Hippocampal formation (tissue), 2 donors: Measurements from ENCODE around the gene RNF223.
"Not testable (repeated sequence)": the region's sequence is repeated elsewhere in the genome, so short reads cannot be mapped to it uniquely, and the experiment has no call there.

Experiments
- DNase-seq, 2 donors: peaks; one replicate each; lab custom pipeline; 2025; lab: John Stamatoyannopoulos, UW

Gene RNF223

DNA sequence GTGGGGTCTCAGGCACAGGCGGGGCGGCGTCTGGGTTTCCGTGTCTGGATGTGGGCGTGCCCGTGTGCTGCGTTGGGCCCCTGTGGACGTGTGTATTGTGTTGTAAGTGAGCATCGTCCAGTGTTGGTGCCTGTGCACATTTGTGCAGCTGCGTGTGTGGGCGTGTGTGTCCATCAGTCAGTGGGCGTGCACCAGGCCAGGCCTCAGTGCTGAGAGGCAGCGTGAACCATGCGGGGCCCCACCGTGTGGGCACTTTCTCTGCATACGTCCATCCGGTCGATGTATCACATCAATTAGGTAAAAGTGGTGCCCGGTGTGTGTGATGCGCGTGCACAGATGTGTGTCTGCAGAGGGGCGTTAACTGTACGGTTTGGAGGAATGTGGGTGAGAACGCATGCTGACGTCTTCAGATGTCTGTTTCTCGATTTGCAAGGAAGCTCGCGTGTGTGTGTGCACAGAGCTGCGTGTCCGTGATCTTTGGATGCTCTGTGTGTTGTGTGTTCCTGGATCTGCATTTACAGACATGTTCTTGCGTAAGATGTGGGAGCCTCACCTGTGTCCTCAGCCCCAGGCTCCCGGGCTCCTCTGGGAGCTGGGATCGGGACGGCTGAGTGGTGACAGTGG lies 29.5 kb downstream of the RNF223 start:
- no peak for DNase-seq

DNA sequence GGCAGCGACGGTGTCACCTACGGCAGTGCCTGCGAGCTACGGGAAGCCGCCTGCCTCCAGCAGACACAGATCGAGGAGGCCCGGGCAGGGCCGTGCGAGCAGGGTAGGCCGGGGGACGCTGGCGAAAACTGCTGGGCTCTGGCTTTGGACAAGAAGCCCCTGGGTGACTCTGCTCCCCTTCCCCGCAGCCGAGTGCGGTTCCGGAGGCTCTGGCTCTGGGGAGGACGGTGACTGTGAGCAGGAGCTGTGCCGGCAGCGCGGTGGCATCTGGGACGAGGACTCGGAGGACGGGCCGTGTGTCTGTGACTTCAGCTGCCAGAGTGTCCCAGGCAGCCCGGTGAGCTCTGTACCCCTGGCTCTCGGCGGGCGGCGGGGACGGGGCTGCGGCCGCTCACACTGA lies 30.2 kb downstream of the RNF223 start:
- DNase-seq = no peak

DNA sequence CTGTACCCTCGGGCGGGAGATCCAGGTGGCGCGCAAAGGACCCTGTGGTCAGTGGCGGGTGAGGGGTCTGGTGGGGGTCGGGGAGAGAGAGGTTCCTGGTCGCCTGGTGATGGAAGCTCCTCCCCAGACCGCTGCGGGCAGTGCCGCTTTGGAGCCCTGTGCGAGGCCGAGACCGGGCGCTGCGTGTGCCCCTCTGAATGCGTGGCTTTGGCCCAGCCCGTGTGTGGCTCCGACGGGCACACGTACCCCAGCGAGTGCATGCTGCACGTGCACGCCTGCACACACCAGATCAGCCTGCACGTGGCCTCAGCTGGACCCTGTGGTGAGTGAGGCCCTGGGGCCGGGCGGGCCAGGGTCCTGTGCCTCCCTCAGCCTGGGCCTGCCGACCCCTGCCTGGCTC lies 30.7 kb downstream of the RNF223 start:
- no peak for DNase-seq

DNA sequence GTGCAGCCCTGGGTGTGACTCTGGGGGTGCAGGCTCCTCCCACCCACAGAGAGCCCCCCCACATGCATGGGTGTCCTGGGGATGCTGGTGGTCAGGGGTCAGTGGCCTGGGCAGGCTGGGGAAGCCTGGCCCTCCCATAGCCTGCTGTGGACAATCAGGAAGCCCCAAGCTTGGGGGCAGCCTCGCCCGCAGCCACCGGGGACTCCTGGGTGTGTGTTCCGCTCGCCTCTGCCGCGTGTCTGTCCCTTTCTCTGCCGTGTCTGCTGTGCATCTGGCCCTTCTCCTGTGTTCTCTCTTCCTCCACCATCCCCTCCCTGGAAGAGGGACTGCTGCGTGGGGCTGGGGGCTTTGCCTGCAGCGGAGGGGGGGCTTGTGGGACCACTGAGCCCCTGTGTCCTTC lies 31.3 kb downstream of the RNF223 start:
- DNase-seq = no peak

DNA sequence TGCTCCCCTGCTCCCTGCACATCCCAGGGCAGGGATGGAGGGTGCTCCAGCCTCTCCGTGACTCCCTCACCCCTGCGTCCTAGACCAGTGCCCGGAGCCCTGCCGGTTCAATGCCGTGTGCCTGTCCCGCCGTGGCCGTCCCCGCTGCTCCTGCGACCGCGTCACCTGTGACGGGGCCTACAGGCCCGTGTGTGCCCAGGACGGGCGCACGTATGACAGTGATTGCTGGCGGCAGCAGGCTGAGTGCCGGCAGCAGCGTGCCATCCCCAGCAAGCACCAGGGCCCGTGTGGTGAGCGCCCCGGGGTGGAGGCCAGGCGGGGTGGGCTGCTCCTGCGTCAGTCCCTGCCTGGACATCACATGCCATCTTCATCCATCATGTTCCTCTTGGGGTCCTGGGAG lies 32.2 kb downstream of the RNF223 start:
- no peak for DNase-seq

DNA sequence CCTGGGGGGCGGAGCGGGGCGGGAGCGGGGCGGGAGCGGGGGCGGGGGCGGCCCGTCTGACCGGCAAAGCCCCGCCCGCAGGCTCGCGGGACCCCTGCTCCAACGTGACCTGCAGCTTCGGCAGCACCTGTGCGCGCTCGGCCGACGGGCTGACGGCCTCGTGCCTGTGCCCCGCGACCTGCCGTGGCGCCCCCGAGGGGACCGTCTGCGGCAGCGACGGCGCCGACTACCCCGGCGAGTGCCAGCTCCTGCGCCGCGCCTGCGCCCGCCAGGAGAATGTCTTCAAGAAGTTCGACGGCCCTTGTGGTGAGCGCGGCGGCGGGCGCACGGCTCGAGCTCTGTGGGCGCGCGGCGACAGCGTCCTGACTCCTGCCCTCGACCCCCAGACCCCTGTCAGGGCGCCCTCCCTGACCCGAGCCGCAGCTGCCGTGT lies 33.0 kb downstream of the RNF223 start:
- DNase-seq = no peak

DNA sequence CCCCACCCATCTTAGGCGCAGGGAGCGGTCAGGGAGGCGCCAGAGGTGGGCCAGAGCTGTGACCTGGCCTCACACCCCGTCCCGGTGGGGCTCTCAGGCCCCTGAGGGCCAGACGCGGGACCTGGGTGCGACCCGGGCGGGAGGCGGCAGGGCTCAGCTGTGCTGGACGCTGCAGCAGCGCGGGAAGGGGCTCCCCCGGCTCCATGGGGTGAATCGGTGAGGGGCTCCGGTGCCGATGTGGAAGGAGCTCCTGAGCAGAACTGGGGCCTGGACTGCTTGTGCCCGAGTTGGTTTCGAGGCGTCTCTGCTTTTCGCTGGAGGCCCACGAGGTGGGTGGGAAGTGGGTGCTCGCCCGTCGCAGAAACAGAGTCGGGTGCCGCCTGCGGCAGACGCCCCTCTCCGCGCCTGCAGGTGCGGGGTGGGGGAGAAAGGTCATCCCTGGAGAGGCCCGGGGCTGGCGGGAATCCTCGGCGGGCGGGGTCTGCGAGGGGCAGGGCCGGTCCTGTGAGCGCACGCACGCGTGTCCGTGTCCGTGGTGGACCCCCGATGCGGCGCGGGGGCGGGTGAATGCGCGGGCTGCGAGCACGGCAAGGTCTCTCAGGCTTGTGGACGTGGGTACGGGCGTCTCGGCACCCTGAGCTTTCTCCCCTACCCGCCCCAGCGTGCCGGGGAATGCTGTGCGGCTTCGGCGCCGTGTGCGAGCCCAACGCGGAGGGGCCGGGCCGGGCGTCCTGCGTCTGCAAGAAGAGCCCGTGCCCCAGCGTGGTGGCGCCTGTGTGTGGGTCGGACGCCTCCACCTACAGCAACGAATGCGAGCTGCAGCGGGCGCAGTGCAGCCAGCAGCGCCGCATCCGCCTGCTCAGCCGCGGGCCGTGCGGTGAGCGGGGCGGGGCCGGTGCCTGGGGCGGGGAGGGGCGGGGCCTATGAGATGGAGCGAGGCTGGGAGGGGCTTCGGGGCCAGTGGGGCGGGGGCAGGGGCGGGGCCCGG lies 33.8 kb downstream of the RNF223 start:
- peak; percentile 68 to 76 for DNase-seq

DNA sequence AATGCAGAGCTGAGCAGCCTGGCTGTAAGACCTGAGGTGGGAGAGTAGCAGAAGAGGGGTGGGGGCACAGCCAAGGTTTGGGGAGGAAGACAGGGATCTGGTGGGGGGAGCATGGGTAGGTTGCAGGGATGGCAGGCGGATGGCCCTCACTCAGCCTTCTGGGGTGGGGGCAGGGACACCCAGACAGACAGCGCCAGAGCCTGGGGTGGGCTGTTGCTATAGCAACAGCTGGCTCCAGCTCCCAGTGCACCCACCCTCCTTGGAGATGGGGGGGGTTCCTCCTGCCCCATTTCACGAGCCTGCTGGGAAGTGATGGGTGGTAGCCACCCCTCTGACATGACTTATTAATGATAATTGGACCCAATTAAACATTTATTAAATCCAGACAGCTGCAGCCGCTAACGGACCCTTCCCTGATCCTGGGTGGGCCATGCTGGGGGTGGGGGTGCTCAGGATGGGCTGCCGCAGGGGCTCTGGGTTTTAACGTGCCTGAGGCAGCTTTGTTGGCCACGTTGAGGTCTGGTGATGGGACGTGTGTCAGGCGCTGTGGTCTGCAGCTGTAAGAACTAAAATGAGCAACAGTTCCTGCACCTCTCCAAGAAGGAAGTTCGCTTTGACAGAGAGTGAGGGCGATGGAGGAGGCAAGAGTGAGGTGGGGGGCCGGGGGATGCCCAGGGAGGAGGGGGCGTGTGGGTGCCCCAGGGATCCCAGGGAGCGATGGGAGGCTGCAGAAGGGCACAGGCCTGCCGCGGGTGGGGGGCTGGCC lies 34.8 kb downstream of the RNF223 start:
- DNase-seq = no peak

DNA sequence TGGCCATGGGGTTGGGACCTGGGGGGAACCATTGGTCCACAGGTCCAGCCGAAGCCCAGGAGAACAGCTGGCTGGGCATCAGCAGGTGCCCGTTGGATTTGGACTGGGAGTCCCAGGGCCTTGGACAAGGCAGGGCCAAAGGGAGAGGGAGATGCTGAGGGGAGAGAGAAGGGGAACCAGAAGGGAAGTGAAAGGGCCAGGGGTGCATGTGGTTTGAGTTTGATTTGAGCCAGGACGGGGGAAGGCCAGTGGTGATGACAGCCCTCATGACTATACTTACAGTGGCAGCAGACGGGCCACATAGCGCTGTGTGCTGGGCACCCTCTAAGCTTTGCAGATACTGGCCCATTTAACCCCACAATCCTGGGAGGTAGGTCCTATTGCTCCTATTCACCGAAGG lies 35.4 kb downstream of the RNF223 start:
- DNase-seq = no peak

DNA sequence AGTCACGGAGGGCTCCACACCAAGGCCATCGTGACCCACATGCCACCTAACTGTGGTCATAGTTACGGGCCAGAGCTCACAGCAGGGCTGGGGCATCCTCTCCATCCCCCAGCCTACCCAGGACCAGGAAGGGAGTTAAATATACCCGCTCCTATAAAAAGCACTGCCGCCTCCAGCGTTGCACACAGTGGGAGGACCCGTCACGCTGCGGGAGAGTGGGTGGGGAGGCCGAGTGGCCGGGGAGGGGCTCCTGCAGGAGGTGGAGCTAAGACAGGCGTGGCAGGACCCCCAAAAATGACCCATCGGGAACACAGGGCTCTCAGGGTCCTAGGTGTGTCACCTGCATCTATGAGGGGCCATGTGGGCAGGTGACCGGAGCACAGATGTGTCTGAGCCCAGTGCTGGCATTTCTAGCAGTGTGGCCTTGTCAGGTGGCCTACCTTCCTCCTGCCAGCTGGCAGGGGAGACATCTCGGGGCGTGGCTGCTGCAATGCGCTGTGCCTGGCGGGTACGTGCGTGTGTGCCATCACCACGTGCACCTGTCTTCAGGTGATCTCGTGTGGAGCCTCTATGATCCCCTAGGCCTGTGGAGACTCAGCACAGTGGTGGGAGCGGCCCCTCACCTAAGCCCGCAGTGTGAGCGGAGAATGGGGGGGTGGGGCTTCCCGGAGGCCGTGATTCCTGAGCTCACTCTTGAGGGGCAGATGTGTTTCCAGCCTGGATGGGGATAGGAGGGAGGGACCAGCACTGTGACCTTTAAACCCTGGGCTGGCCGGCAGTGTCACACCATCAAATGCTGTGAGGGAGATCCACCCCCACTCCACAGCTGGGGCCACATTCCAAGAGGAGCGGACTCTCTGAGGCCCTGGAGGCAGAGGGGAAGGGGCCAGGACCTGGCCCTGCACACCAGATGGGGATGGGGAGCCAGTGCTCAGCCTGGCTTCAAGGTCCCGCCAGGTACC lies 36.5 kb downstream of the RNF223 start:
- no peak for DNase-seq

DNA sequence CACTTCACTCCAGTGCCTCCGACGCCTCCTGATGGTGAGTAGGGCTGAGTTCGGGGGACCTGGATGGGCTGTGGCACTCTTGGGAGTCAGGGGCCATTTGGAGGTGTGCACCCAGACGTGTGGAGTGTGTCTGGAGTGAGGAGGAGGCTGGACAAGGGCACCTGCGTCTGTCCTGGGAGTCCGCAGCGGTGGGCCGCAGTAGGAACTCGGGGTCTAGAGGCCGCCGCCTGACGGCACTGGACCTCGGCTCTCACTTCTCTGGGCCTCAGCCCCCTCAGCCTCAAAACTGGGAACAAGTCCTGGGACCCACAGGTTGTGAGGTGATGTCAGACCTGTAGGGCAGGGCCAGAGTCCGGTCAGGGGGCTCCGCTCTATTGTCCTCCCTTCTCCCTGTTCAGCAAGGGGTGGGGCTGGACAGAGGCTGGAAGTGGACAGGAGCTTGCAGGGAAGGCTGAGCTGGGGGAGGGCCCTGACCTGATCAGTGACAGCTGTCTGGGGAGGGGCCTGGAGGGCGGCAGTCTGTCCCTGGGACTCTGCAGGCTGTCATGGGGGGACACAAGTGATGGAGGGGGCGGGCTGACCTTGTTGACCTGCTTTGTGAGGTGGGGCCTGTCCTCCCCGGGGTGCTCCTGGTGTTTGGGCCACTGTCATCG lies 38.7 kb downstream of the RNF223 start:
- no peak for DNase-seq

DNA sequence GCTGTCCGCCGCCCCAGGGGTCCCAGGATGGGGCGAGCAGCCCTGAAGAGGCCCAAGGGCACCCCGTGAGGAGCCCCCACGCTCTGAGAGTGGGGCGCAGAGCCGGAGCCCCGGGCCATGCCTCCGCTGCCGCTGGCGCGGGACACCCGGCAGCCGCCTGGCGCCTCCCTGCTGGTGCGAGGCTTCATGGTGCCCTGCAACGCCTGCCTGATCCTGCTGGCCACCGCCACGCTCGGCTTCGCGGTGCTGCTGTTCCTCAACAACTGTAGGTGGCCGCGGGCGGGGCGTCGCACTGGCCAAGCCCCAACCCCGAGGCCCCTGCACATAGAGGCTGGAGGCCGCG lies 39.7 kb downstream of the RNF223 start:
- no peak for DNase-seq

DNA sequence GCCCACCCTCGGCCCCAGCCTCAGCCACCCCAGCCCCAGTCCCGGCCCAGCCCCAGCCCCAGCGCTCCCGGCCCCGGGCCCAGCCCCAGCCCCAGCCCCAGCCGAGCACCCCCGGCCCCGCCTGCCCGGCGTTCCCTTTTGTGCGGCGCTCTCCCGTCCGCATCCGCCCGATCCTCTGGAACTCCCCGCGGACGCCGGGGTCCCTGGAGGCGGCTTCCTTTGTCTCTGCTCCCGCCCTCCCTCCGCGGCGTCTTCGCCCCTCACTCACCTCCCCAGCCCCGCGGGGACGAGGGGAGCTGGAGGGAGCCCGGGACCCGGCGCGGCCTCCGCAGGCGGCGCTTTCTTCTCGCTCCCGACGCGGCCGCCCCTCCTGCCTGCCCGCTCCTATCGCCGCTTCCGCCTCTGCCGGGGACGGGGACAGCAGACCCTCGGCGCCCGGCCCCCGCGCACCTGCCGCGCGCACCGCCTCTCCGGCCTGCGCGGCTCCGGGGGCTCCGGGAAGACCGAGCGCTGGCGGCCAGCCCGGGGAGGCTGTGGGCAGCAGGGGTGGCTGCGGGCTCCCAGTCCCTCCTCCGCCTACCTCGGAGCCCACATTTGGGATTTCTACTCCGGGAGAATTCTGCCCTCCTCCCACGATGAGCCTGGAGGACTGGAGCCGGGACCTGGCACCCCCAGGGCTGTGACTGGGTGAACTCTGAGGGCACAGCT lies 40.2 kb downstream of the RNF223 start:
- no peak for DNase-seq

DNA sequence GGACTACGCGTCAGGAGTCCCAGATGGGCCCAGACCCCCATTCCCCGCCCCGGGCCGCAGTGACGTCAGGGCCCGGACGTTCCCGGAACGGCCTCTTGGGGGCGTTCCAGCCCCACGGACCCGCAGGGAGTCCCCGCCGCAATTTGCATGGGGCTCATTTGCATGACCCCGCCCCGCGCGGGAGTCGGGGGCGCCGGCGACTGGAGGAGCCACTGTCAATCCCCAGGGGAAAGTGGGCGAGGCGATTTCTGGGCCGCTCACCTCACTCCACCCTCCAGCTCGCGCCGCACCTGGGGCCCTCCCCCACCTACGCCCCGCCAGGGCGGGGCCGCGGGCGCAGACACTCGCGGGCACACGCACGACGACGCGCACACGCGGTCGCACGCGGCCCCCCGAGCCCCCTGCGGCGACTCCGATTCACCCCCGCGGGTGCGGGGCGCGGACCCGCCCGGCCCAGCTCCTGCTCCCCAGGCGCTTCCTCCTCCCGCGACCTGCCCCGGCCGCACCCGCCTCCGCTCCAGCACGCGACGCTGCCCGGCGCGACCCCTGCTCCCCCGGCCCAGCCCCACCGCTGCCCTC lies 41.0 kb downstream of the RNF223 start:
- DNase-seq = peak; percentile 73 to 76

DNA sequence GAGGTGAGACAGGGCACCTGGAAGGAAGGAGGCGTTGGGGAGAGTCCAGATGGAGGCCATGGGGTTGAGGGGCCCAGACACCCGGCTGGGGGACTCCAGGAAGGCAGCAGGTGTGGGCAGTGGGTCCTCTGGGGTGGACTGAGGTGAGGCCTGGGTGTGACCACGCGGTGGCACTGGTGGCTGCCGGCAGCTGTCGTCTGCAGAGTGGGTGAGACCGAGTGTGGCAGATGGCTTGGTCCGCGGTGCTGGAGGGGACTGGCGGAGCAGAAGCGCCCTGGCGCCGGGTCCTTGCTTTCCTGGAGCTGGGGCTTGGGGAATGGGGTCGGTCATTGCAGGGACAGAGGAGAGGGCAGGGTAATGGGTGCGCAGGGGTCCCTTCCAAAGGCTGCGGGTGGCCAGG lies 41.7 kb downstream of the RNF223 start:
- DNase-seq = no peak

DNA sequence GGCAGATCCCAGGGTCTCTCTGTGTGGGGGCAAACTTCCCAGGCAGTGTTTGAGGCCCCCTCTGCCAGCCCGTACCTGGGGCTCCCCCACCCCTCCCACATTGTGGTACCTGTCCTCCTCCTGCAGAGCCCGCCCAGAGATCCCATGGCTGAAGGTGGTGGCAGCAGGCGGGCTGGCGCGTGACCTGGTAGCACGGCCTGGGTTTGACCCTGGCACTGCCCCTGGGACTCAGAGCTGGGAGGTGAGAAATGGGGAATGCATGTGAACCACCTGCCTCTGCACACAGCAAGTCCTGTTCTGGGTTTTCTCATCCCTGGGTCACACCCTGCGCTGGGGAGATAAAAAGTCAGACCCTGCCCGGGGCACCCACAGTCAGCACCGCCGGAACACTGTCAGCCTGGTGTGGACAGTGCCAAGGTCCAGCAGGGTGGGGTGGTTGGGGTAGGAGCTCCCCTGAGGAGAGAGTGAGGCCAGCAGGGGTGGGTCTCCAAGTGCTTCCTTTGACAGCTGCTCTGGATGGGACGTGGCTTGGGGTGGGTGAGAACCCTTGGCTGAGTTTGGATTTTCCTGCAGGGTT lies 42.4 kb downstream of the RNF223 start:
- DNase-seq = no peak

DNA sequence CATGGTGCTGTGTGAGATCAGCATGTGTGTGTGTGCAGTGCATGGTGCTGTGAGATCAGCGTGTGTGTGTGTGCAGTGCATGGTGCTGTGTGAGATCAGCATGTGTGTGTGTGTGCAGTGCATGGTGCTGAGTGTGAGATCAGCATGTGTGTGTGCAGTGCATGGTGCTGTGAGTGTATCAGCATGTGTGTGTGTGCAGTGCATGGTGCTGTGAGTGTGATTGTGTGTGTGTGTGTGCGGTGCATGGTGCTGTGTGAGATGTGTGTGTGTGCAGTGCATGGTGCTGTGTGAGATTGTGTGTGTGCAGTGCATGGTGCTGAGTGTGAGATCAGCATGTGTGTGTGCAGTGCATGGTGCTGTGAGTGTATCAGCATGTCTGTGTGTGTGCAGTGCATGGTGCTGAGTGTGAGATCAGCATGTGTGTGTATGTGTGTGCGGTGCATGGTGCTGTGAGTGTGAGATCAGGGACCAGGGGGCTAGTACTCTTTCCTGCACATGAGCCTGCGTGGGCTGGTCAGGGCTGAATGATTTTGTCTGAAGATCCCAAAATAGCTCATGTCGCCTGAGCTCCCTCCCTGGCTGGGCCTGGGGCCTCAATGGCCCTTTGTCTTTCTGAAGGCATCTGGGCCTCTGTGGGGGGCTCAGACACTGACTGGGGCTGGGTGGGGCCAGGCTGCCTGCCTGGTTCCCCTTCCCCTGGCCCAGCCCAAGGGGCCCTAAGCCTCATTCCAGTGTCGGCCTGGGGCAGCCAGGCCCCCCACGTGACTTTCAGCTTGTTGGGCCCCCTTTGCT lies 43.0 kb downstream of the RNF223 start:
- DNase-seq = not testable (repeated sequence)

DNA sequence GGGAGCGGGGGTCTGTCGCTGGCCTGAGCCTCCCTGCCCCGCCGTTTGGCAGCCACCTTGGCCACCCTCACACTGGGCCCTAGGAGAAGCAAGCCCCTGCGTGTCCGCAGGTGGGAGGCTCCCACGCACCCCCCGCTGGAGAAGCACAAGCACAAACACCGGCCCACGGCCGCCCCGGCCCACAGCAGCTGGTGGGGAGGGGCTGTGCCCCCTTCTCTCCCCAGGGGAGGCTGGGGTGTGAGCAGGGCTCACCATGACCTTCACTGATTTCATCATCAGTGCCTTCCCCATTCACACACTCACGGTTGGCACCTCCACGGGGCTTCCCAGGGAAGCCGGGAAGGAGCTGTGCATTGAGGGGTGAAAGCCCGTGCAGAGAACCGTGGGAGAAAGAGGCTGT lies 46.3 kb downstream of the RNF223 start:
- DNase-seq = no peak
